Measurements from ENCODE around the gene MCRIP2.

Gene MCRIP2

DNA sequence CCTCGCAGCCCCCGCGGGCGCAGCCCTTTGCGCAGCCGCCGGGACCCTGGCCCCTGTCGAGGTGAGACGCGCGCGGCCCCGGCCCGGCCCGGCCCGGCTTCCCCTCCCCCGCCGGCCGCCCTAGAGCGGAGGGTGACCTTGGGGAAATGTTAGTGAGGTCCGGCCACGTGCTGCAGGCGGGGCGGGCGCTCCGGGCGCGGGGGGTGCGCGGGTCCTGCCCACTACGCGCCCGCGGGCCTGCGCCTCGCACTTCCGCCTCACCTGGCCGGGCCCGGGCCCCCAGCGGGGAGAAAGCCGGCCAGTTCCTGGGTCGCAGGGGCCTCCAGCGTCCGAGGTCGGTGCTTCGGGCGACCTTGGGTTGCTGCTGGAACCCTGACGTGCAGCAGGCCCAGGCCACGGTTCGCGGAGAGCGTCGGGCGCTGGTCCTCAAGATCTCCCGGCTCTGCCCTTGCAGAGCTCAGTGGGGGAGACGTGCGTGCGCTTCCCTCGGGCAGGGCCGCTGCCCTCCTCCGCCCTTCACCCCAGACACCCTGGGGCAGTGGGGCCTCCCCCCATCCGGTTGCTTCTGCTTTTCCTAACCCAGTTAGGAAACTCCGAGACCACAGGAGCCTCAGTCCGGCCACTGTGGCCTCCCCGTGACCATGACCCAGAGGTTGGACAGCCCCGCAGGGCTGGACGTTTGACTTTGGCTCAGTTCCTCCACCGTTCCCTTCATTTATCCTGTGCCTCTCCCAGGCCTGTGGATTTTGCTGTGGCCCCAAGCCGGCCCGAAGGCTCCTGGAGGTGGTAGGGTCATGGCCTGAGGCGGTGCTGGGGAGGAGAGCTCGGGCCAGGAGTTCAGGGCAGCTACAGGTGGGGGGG is 791 bp downstream of the MCRIP2 start:
- no peak overlapping the region for H2AFZ ChIP-seq (ENCODE audit: low read length)
- no peaks in the 10 kb centered on the region for H3K9me2 ChIP-seq (replicated peaks; ENCODE audit: insufficient read depth, low read length)
- no peaks in the 10 kb centered on the region for H3K36me3 ChIP-seq (replicated peaks; ENCODE audit: insufficient read depth, low read length)
- H3K27ac ChIP-seq (ENCODE audit: low read length), result peak overlapping the region; percentile 71; the same call in 1 of the 2 replicates
- peak; percentile 79 for DNase-seq
- H3K27me3 ChIP-seq (replicated peaks; ENCODE audit: insufficient read depth, low read length), result no peaks in the 10 kb centered on the region
- H3K4me2 ChIP-seq (ENCODE audit: low read depth, low read length), result peak overlapping the region; percentile 99
- H3K9me3 ChIP-seq (replicated peaks; ENCODE audit: insufficient read depth, low read length), result no peaks in the 10 kb centered on the region
- peaks cover 62% of the 10 kb centered on the region for H3K79me2 ChIP-seq (ENCODE audit: low read length)
- peaks cover 21% of the 10 kb centered on the region for H3F3A ChIP-seq (ENCODE audit: insufficient read depth, low read length)
- peak overlapping the region; percentile 96 for H3K4me3 ChIP-seq (ENCODE audit: low read length)
- no peaks in the 10 kb centered on the region for H4K20me1 ChIP-seq (ENCODE audit: insufficient read depth, low read length)
- 0 out of 2 replicates have a peak, but pooled peaks cover 12% of the 10 kb centered on the region for H3K4me1 ChIP-seq (ENCODE audit: low read length)
- peak overlapping the region; percentile 95 for H3K9ac ChIP-seq (ENCODE audit: low read length)
- TF ChIP-seq EZH2phosphoT487 (IDR thresholded peaks at IDR 0.05; ENCODE audit: low read length), result no peak
- TF ChIP-seq EZH2 (optimal IDR thresholded peaks at IDR 0.05; ENCODE audit: low read depth, low read length), result no peak

GRCh38 chr16:643050-643368 is 1.4 kb downstream of the MCRIP2 start:
- Histone ChIP-seq H3K27ac (ENCODE audit: low read length) (peak overlapping the region; percentile 60; the same call in 1 of the 2 replicates), H3K9ac (ENCODE audit: low read length) (peak overlapping the region; percentile 95), H4K20me1 (ENCODE audit: insufficient read depth, low read length) (no peaks in the 10 kb centered on the region), H3K9me3 (replicated peaks; ENCODE audit: insufficient read depth, low read length) (no peaks in the 10 kb centered on the region), H3K4me3 (ENCODE audit: low read length) (peak overlapping the region; percentile 96), H3F3A (ENCODE audit: insufficient read depth, low read length) (peaks cover 27% of the 10 kb centered on the region), H3K36me3 (replicated peaks; ENCODE audit: insufficient read depth, low read length) (no peaks in the 10 kb centered on the region), H3K4me1 (ENCODE audit: low read length) (0 out of 2 replicates have a peak, but pooled peaks cover 14% of the 10 kb centered on the region), H3K4me2 (ENCODE audit: low read depth, low read length) (peak overlapping the region; percentile 99), H3K27me3 (replicated peaks; ENCODE audit: insufficient read depth, low read length) (no peaks in the 10 kb centered on the region), H2AFZ (ENCODE audit: low read length) (no peak overlapping the region), H3K9me2 (replicated peaks; ENCODE audit: insufficient read depth, low read length) (no peaks in the 10 kb centered on the region), H3K79me2 (ENCODE audit: low read length) (peaks cover 68% of the 10 kb centered on the region)
- TF ChIP-seq EZH2phosphoT487 (IDR thresholded peaks at IDR 0.05; ENCODE audit: low read length) (no peak), EZH2 (optimal IDR thresholded peaks at IDR 0.05; ENCODE audit: low read depth, low read length) (no peak)
- TF ChIP-seq, protein P1, sequence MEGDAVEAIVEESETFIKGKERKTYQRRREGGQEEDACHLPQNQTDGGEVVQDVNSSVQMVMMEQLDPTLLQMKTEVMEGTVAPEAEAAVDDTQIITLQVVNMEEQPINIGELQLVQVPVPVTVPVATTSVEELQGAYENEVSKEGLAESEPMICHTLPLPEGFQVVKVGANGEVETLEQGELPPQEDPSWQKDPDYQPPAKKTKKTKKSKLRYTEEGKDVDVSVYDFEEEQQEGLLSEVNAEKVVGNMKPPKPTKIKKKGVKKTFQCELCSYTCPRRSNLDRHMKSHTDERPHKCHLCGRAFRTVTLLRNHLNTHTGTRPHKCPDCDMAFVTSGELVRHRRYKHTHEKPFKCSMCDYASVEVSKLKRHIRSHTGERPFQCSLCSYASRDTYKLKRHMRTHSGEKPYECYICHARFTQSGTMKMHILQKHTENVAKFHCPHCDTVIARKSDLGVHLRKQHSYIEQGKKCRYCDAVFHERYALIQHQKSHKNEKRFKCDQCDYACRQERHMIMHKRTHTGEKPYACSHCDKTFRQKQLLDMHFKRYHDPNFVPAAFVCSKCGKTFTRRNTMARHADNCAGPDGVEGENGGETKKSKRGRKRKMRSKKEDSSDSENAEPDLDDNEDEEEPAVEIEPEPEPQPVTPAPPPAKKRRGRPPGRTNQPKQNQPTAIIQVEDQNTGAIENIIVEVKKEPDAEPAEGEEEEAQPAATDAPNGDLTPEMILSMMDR (IDR thresholded peaks at IDR 0.05; ENCODE audit: low read length), result no peak
- DNase-seq, result no peak

- H3K4me2 ChIP-seq (ENCODE audit: low read depth, low read length), result no peak overlapping the region
- H2AFZ ChIP-seq (ENCODE audit: low read length), result no peak overlapping the region
- no peak overlapping the region for H3K27ac ChIP-seq (ENCODE audit: low read length)
- no peak for DNase-seq
- TF ChIP-seq, protein P1 (IDR thresholded peaks at IDR 0.05; ENCODE audit: low read length), result no peak
- TF ChIP-seq EZH2phosphoT487 (IDR thresholded peaks at IDR 0.05; ENCODE audit: low read length), result no peak
- peaks cover 78% of the 10 kb centered on the region for H3K79me2 ChIP-seq (ENCODE audit: low read length)
- no peak overlapping the region for H3K9ac ChIP-seq (ENCODE audit: low read length)
- no peaks in the 10 kb centered on the region for H3K9me2 ChIP-seq (replicated peaks; ENCODE audit: insufficient read depth, low read length)
- H3K4me3 ChIP-seq (ENCODE audit: low read length), result no peak overlapping the region
- no peaks in the 10 kb centered on the region for H3K36me3 ChIP-seq (replicated peaks; ENCODE audit: insufficient read depth, low read length)
- no peaks in the 10 kb centered on the region for H3K27me3 ChIP-seq (replicated peaks; ENCODE audit: insufficient read depth, low read length)
- H4K20me1 ChIP-seq (ENCODE audit: insufficient read depth, low read length), result no peaks in the 10 kb centered on the region
- H3K4me1 ChIP-seq (ENCODE audit: low read length), result 0 out of 2 replicates have a peak, but pooled peaks cover 8% of the 10 kb centered on the region
- H3F3A ChIP-seq (ENCODE audit: insufficient read depth, low read length), result peaks cover 34% of the 10 kb centered on the region
- no peaks in the 10 kb centered on the region for H3K9me3 ChIP-seq (replicated peaks; ENCODE audit: insufficient read depth, low read length)
Measured at GRCh38 chr16:644556-644955, 2.9 kb downstream of the MCRIP2 start.
